GM12875 (cell line): ENCODE results near the gene DDHD1.
A peak's percentile ranks its signal among the peaks of the same experiment; 100 is the strongest.
"Not testable (repeated sequence)": the region's sequence is repeated elsewhere in the genome, so short reads cannot be mapped to it uniquely, and the experiment has no call there.

ENCODE experiments used
- H3K4me3 ChIP-seq: one replicate; pipeline ENCODE4 v1.5.1; 2011; ENCODE audit warnings: low read depth, low read length, control low read depth
- CTCF ChIP-seq: IDR thresholded peaks from 2 replicates; pipeline ENCODE4 v1.5.1; 2011; ENCODE audit warnings: low read depth, mild to moderate bottlenecking, control low read depth, inconsistent platforms, low read length, moderate library complexity, borderline replicate concordance; ENCODE audit not compliant: insufficient read depth

DDHD1 gene

GRCh38 chr14:53093206-53093605 lies 59.9 kb downstream of the DDHD1 start:
- TF ChIP-seq CTCF, result no peak

GRCh38 chr14:53090853-53091252 lies 62.3 kb downstream of the DDHD1 start:
- H3K4me3 ChIP-seq, result no peak overlapping the region
- TF ChIP-seq CTCF, result no peak

More at GRCh38 chr14:53093206-53093605, 59.9 kb downstream of the DDHD1 start:
- H3K4me3 ChIP-seq, result no peak overlapping the region

GRCh38 chr14:53084954-53085353 lies 68.2 kb downstream of the DDHD1 start:
- H3K4me3 ChIP-seq, result not testable (repeated sequence)

- H3K4me3 ChIP-seq, result no peak overlapping the region
- no peak for TF ChIP-seq CTCF
Measured at GRCh38 chr14:53064475-53064874, 88.6 kb downstream of the DDHD1 start.

GRCh38 chr14:53062856-53063255 lies 90.3 kb downstream of the DDHD1 start:
- no peak for TF ChIP-seq CTCF
- no peak overlapping the region for H3K4me3 ChIP-seq

GRCh38 chr14:53060046-53060445 lies 93.1 kb downstream of the DDHD1 start:
- no peak for TF ChIP-seq CTCF
- H3K4me3 ChIP-seq, result no peak overlapping the region

GRCh38 chr14:53055003-53055402 lies 98.1 kb downstream of the DDHD1 start:
- TF ChIP-seq CTCF, result peak; percentile 44; the same call in 1 of the 2 replicates
- no peak overlapping the region for H3K4me3 ChIP-seq

- TF ChIP-seq CTCF, result no peak
- no peak overlapping the region for H3K4me3 ChIP-seq
Measured at GRCh38 chr14:53054457-53054856, 98.7 kb downstream of the DDHD1 start.
